Activated naive CD4-positive, alpha-beta T cell treated with anti-CD3 and anti-CD28 coated beads for 36 hours (primary cell): ENCODE data around the gene NKX1-2. TPM values are rescaled to one million over a fixed set of nuclear protein-coding genes. Genes with fewer than 3 reads are reported as not detected.

Experiments used
- CTCF ChIA-PET: fragments of 350-600 bp; sonication (Branson Sonifier 250); formaldehyde crosslinking; loops from one replicate; lab custom pipeline; 2021; ENCODE audit warnings: antibody characterized with exemption; lab: Charles Lee
- DNase-seq: peaks from one replicate; pipeline ENCODE4 v3.0.0-alpha.2; 2020
- H3K27ac Mint-ChIP-seq: one replicate; pipeline ENCODE4 v1.8.0; 2021; ENCODE audit warnings: mild to moderate bottlenecking, mixed read lengths
- H3K27me3 Mint-ChIP-seq: one replicate; pipeline ENCODE4 v1.8.0; 2021; ENCODE audit warnings: low read depth, mixed read lengths
- H3K36me3 Mint-ChIP-seq: one replicate; pipeline ENCODE4 v1.8.0; 2021; ENCODE audit warnings: low read depth, mixed read lengths
- H3K4me1 Mint-ChIP-seq: one replicate; pipeline ENCODE4 v1.8.0; 2021; ENCODE audit warnings: low read depth, mixed read lengths
- H3K4me3 Mint-ChIP-seq: one replicate; pipeline ENCODE4 v1.8.0; 2021; ENCODE audit warnings: mild to moderate bottlenecking, moderate library complexity, mixed read lengths
- H3K9me3 Mint-ChIP-seq: one replicate; pipeline ENCODE4 v1.8.0; 2021; ENCODE audit warnings: mixed read lengths
- intact Hi-C: fragments of 100-400 bp; cut with micrococcal nuclease; formaldehyde crosslinking; loops from one replicate; pipeline ENCODE4 v1.15.1; 2023
- total RNA-seq, 2 experiments: library from RNA; stranded (reverse); gene quantifications; one replicate each; pipeline ENCODE4 v1.2.3, GENCODE V29; 2021

NKX1-2 gene
- total RNA-seq, 2 experiments from 2014 or later = not detected

GRCh38 chr10:124459395-124459794, 9.6 kb upstream of the NKX1-2 start:
- H3K9me3 Mint-ChIP-seq = no peaks in the 10 kb centered on the region
- no peak overlapping the region for H3K4me3 Mint-ChIP-seq
- H3K4me1 Mint-ChIP-seq = peaks cover 8% of the 10 kb centered on the region
- intact Hi-C loops = no loop called here
- DNase-seq = no peak
- CTCF ChIA-PET = no interaction called here
- peaks cover 18% of the 10 kb centered on the region for H3K27me3 Mint-ChIP-seq
- H3K27ac Mint-ChIP-seq = no peak overlapping the region
- H3K36me3 Mint-ChIP-seq = peaks cover 1% of the 10 kb centered on the region

GRCh38 chr10:124458889-124459288, 9.1 kb upstream of the NKX1-2 start:
- Mint-ChIP-seq H3K27ac (no peak overlapping the region), H3K4me3 (no peak overlapping the region), H3K36me3 (peaks cover 1% of the 10 kb centered on the region), H3K27me3 (peaks cover 22% of the 10 kb centered on the region), H3K4me1 (peaks cover 4% of the 10 kb centered on the region), H3K9me3 (no peaks in the 10 kb centered on the region)
- CTCF ChIA-PET = no interaction called here
- no peak for DNase-seq
- intact Hi-C loops = no loop called here

- H3K9me3 Mint-ChIP-seq = no peaks in the 10 kb centered on the region
- peaks cover 1% of the 10 kb centered on the region for H3K36me3 Mint-ChIP-seq
- DNase-seq = no peak
- H3K4me1 Mint-ChIP-seq = peaks cover 4% of the 10 kb centered on the region
- peaks cover 26% of the 10 kb centered on the region for H3K27me3 Mint-ChIP-seq
- intact Hi-C loops = no loop called here
- H3K27ac Mint-ChIP-seq = no peak overlapping the region
- CTCF ChIA-PET = no interaction called here
- H3K4me3 Mint-ChIP-seq = no peak overlapping the region
Measured at GRCh38 chr10:124458473-124458872, 8.6 kb upstream of the NKX1-2 start.

GRCh38 chr10:124455441-124455840, 5.6 kb upstream of the NKX1-2 start:
- DNase-seq = no peak
- no peaks in the 10 kb centered on the region for H3K9me3 Mint-ChIP-seq
- H3K4me1 Mint-ChIP-seq = peaks cover under 1% of the 10 kb centered on the region
- intact Hi-C loops = no loop called here
- H3K27ac Mint-ChIP-seq = no peak overlapping the region
- H3K4me3 Mint-ChIP-seq = no peak overlapping the region
- CTCF ChIA-PET = interaction anchor here (0.8 kb wide), 1 partner anchor 310 kb away, joined by 4 read pairs; no protein-coding TSS in a partner anchor
- H3K27me3 Mint-ChIP-seq = peaks cover 53% of the 10 kb centered on the region
- H3K36me3 Mint-ChIP-seq = no peaks in the 10 kb centered on the region

GRCh38 chr10:124453960-124454610, 4.2 kb upstream of the NKX1-2 start:
- Mint-ChIP-seq H3K27ac (no peak overlapping the region), H3K27me3 (peaks cover 61% of the 10 kb centered on the region), H3K4me1 (peaks cover 10% of the 10 kb centered on the region), H3K36me3 (no peaks in the 10 kb centered on the region), H3K4me3 (no peak overlapping the region), H3K9me3 (no peaks in the 10 kb centered on the region)
- intact Hi-C loops = loop anchor here (1.0 kb wide), 1 partner anchor 7 kb away; the partner anchor contains the start of gene LHPP
- no peak for DNase-seq
- CTCF ChIA-PET = no interaction called here

- Mint-ChIP-seq H3K27ac (no peak overlapping the region), H3K4me3 (no peak overlapping the region), H3K36me3 (no peaks in the 10 kb centered on the region), H3K9me3 (no peaks in the 10 kb centered on the region), H3K4me1 (peaks cover 21% of the 10 kb centered on the region), H3K27me3 (peaks cover 81% of the 10 kb centered on the region)
- CTCF ChIA-PET = no interaction called here
- no peak for DNase-seq
- intact Hi-C loops = no loop called here
Measured at GRCh38 chr10:124451276-124451675, 1.4 kb upstream of the NKX1-2 start.

GRCh38 chr10:124450783-124451057, 885 bp upstream of the NKX1-2 start:
- Mint-ChIP-seq H3K27me3 (peaks cover 83% of the 10 kb centered on the region), H3K9me3 (no peaks in the 10 kb centered on the region), H3K4me1 (peaks cover 21% of the 10 kb centered on the region), H3K4me3 (peak overlapping the region; percentile 60), H3K27ac (no peak overlapping the region), H3K36me3 (no peaks in the 10 kb centered on the region)
- CTCF ChIA-PET = no interaction called here
- no peak for DNase-seq
- intact Hi-C loops = no loop called here

- H3K27ac Mint-ChIP-seq = no peak overlapping the region
- peaks cover 21% of the 10 kb centered on the region for H3K4me1 Mint-ChIP-seq
- CTCF ChIA-PET = interaction anchor here (0.7 kb wide), 1 partner anchor 59 kb away, joined by 3 read pairs; no protein-coding TSS in a partner anchor
- no peak for DNase-seq
- H3K27me3 Mint-ChIP-seq = peaks cover 80% of the 10 kb centered on the region
- peak overlapping the region; percentile 46 for H3K4me3 Mint-ChIP-seq
- H3K36me3 Mint-ChIP-seq = no peaks in the 10 kb centered on the region
- no peaks in the 10 kb centered on the region for H3K9me3 Mint-ChIP-seq
- intact Hi-C loops = no loop called here
Measured at GRCh38 chr10:124449170-124450011, 444 bp downstream of the NKX1-2 start.

- CTCF ChIA-PET = interaction anchor here (0.7 kb wide), 1 partner anchor 58 kb away, joined by 3 read pairs; no protein-coding TSS in a partner anchor
- no peak overlapping the region for H3K27ac Mint-ChIP-seq
- H3K36me3 Mint-ChIP-seq = no peaks in the 10 kb centered on the region
- H3K4me1 Mint-ChIP-seq = peaks cover 21% of the 10 kb centered on the region
- peak overlapping the region; percentile 57 for H3K4me3 Mint-ChIP-seq
- H3K9me3 Mint-ChIP-seq = no peaks in the 10 kb centered on the region
- intact Hi-C loops = no loop called here
- peaks cover 75% of the 10 kb centered on the region for H3K27me3 Mint-ChIP-seq
- no peak for DNase-seq
Measured at GRCh38 chr10:124448696-124449169, 1.1 kb downstream of the NKX1-2 start.

- Mint-ChIP-seq H3K27me3 (peaks cover 70% of the 10 kb centered on the region), H3K4me1 (peaks cover 21% of the 10 kb centered on the region), H3K27ac (no peak overlapping the region), H3K9me3 (no peaks in the 10 kb centered on the region), H3K4me3 (peak overlapping the region; percentile 48), H3K36me3 (no peaks in the 10 kb centered on the region)
- no peak for DNase-seq
- CTCF ChIA-PET = no interaction called here
- intact Hi-C loops = no loop called here
Measured at GRCh38 chr10:124447751-124448466, 1.9 kb downstream of the NKX1-2 start.

GRCh38 chr10:124446830-124447750, 2.7 kb downstream of the NKX1-2 start:
- peaks cover 62% of the 10 kb centered on the region for H3K27me3 Mint-ChIP-seq
- intact Hi-C loops = no loop called here
- CTCF ChIA-PET = no interaction called here
- DNase-seq = no peak
- peak overlapping the region; percentile 27 for H3K4me3 Mint-ChIP-seq
- no peaks in the 10 kb centered on the region for H3K9me3 Mint-ChIP-seq
- no peaks in the 10 kb centered on the region for H3K36me3 Mint-ChIP-seq
- H3K4me1 Mint-ChIP-seq = peaks cover 21% of the 10 kb centered on the region
- H3K27ac Mint-ChIP-seq = no peak overlapping the region
